SW480 (cell line): ENCODE data around the gene WDR70.
"Not testable (repeated sequence)": the region's sequence is repeated elsewhere in the genome, so short reads cannot be mapped to it uniquely, and the experiment has no call there.

Experiments used
- DNase-seq: peaks from one replicate; pipeline ENCODE4 v3.0.0-alpha.2; 2016; ENCODE audit warnings: low spot score

Gene WDR70

DNA sequence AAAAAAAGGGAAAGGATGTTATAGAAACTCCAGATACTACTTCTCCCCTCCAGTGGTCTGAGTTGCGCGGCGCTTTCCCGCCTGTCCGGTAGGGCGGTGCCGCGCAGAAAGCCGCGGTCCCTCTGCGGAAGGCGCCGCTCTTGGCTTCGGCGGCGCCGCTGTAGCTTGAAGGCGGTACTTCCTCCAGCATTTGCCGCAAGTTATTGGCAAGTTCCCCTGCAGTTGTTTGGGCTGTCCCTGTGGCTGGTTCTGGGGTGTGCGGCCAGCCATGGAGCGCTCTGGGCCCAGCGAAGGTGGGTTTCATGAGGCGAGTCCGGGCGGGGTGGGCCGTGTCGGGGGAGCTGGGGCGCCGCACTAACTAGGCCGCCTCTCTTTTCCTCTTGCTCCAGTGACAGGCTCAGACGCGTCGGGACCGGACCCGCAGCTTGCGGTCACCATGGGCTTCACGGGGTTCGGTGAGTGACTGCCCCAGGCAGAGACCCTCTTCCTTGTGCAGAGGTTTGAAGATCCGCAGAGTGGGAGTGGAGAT, at the start of gene WDR70:
WDR70 (plus strand) TSS at position 219 of the 529 bp plus-strand sequence; CDS start at position 269, 50 bp downstream.
- peak; percentile 88 for DNase-seq

- DNase-seq: not testable (repeated sequence)
Measured at GRCh38 chr5:37334754-37335153, 44.4 kb upstream of the WDR70 start.

- DNase-seq: not testable (repeated sequence)
Measured at GRCh38 chr5:37342741-37343140, 36.4 kb upstream of the WDR70 start.

DNA sequence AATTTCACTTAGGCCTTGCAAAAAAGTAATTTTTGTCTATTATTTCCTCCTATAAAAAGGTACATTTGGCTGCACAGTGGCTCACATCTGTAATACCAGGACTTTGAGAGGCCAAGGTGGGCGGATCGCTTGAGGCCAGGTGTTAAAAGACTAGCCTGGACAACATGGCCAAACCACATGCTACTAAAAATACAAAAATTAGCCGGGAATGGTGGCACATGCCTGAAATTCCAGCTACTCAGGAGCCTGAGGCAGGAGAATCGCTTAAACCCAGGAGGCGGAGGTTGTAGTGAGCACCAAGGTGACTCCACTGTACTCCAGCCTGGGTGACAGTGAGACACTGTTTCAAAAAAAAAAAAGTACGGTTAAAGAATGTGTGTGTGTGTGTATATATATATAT, 24.0 kb upstream of the WDR70 start:
- DNase-seq: no peak

DNA sequence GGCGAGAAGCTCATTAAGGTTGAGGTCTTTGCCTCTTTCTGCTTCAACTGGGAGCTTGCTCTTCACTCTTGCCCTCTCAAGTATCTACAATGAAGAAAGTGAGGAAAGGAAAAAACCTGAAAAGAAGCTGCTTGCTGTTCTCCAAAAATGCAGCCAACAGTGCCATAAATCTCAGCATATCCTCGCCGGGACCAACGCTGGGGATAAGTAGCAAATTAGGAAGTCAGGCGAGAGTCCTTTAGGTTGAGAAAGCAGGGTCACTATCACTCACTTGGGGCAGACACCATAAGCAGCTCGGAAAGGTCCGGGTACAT, 8.6 kb upstream of the WDR70 start:
- DNase-seq: no peak

DNA sequence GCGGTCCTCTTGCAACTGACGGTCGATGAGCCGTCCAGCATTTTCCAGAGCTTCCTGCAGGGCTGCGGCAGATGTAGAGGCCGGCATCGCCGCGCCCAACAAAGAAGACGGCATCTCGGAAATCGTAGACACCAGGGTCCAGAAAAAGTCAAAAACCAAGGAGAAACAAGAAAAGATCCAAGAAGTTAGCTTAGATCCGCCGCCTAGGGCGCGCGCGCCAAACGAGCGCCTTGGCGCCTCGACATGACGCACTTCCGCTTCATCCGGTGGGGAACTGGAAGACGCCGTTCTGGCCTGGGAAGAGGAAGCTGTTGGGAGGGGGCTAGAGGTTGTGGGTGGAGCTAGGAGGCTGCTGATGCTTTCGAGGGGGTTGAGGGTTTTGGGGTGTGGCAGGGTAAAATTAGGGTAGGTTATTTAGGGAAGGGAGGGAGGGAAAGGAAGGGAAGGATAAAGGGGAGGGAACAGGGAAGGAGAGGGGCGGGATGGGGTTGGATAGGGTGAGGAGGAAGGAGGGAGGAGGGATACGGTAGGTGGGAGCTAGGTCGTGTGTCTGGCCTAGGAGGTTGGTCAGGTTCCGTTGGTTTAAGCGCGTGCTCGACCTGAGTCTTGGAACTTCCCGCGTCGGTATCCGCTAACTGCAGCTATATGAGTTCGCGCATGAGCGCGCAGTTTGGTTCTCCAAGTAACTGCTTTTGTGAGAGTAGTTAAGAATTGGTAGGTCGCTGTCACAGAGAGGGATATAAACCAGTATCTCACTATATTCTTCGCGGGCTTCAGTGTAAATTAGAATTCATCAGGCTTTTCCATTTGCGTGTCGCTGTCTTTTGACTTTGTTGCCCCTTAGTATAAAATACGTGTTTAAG, 8.0 kb upstream of the WDR70 start, which contains the start of gene NUP155:
NUP155 (minus strand) TSS at position 243 of the 863 bp plus-strand sequence; CDS start at position 114, 129 bp downstream.
- peak; percentile 94 for DNase-seq

DNA sequence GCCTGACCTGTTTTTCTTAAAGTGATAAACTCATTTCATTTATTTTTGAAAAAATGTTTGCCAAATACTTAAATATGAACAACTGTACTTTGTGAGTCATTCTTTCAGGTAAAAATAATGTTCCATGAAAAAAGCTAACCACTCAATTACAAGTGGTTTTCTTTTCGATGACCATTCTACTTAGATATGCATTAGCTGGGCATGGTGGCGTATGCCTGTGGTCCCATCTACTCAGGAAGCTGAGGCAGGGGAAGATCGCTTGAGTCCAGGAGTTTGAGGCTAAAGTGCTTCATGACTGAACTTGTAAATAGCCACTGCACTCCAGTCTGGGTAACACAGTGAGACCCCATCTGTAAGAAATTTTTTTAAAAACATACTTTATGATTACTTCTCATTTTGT, 4.0 kb upstream of the WDR70 start:
- no peak for DNase-seq

GRCh38 chr5:37378066-37378465, 1.1 kb upstream of the WDR70 start:
- not testable (repeated sequence) for DNase-seq

DNA sequence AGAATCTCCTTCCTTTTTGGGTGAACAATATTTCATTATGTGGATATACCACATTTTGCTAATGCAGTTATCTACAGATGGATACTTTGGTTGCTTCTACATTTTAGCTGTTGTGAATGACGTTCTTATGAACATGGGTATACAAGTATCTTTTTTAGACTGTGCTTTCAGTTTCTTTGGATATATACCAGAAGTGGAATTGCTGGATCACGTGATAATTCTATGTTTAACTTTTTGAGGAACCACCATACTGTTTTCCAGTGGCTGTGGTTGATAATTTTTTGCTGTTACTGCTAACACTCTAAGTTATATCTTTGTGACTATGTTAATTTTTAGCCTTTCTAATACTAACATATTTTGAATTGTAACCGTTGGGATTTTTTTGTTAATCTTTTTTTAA, 12.5 kb downstream of the WDR70 start:
- no peak for DNase-seq

DNA sequence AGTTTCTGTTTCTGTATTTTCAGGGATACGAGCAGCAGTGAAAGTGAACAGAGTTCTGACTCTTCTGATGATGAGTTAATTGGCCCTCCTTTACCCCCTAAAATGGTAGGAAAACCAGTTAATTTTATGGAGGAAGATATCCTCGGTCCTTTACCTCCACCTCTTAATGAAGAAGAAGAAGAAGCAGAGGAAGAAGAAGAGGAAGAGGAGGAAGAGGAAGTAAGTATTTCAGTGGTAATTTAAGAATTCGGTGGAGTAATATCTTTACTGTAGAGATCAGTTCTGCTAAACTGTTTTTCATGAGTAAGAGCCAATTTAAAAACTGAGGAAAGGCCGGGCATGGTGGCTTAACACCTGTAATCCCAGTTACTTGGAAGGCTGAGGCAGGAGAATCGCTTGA, 17.2 kb downstream of the WDR70 start:
- DNase-seq: no peak

GRCh38 chr5:37400501-37400900, 21.4 kb downstream of the WDR70 start:
- no peak for DNase-seq

DNA sequence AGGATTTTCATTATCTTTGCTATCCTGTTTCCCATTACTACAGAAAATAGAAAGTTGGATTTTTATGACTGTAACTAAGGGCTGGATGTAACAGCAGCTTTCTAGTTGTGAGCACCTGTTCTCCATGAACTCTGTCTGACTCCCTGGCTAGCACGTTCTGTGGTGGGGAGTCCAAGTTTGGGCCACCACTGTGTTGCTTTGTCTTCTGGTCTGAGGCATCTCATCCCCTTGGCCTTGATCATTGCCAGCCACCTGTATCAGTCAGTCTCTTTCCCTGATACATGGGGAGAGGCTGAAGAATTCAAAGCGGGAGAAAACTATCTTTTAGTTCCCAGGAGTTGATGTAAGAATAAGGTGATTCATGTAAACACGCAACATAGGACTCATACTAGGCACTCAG, 33.4 kb downstream of the WDR70 start:
- DNase-seq: no peak

DNA sequence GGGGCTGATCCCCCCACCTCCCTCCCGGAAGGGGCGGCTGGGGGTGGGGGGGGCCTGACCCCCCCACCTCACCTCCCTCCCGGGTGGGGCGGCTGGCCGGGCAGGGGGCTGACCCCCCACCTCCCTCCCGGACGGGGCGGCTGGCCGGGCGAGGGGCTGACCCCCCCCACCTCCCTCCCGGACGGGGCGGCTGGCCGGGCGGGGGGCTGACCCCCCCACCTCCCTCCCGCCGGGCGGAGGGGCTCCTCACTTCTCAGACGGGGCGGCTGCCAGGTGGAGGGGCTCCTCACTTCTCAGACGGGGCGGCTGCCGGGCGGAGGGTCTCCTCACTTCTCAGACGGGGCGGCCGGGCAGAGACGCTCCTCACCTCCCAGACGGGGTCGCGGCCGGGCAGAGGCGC, 36.3 kb downstream of the WDR70 start:
- not testable (repeated sequence) for DNase-seq

DNA sequence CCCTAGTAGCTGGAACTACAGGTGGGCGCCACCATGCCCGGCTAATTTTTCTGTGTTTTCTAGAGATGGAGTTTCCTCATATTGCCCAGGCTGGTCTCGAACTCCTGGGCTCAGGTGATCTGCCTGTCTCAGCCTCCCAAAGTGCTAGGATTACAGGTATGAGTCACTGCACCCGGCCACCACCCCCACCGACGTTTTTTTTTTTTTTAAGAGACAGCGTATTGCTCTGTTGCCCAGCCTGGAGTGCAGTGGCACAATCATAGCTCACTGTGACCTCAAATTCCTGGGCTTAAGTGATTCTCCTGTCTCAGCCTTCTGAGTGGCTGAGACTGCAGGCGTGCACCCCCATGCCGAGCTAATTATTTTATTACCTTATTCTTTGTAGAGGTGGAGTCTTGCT, 38.2 kb downstream of the WDR70 start:
- no peak for DNase-seq

GRCh38 chr5:37424441-37424840, 45.3 kb downstream of the WDR70 start:
- no peak for DNase-seq

- DNase-seq: no peak
Measured at GRCh38 chr5:37428044-37428443, 48.9 kb downstream of the WDR70 start.

DNA sequence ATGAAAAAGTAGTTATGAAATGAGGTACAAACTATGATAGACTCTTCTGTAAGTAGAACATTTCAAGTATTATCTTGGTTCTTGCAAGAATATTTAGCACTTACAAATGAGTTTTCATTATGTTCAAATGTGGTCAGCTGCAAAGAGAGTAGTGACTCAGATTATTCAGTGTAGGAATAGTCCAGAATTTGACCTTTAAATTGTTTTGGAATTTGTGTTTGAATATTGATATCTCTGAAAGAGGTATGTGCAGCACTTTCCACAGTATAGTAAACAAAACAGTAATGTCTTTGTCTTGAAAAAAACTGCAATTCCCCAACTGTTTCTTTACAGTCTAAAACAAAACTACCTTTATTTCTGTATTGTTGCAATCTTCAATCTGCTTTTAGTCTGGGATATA, 56.1 kb downstream of the WDR70 start:
- no peak for DNase-seq

DNA sequence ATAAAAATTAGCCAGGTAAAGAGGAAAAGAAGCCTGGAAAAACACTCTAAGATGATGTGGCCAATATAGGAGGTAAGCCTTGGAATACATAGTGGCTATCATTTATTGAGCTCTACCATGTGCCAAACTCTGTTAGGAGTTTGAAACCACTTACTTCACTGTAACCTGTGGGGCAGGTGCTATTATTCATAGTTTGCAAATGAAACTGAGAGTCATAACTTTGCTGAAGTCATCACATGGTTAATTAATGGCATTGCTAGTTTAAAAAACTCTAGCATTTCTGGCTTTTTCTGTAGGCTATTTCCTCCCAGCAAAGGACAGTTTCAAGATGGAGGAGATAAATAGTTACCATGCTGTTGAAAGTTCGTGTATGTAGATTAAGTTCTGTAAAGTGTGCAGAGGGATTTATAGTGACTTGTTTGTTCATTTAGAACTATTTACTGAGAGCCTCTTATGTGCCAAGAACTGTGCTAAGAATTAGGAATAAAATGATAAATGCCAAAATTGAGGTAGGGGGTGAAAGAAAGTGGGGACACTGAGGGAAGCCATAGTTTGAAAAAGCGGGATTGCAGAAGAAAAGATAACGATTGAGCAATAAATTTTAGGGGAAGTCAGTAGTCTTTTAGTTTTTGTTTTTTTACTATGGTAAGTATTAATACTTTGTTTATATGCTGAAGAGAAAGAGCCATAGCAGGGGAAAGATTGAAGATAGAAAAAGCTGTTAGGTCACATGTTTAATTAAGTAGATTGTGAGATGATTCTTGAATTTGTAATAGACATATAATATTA, 57.2 kb downstream of the WDR70 start:
- DNase-seq: no peak

GRCh38 chr5:37437711-37438110, 58.6 kb downstream of the WDR70 start:
- no peak for DNase-seq

GRCh38 chr5:37445783-37446182, 66.7 kb downstream of the WDR70 start:
- DNase-seq: not testable (repeated sequence)

- DNase-seq: no peak
Measured at GRCh38 chr5:37448941-37449340, 69.8 kb downstream of the WDR70 start.

- not testable (repeated sequence) for DNase-seq
Measured at GRCh38 chr5:37451991-37452390, 72.9 kb downstream of the WDR70 start.

DNA sequence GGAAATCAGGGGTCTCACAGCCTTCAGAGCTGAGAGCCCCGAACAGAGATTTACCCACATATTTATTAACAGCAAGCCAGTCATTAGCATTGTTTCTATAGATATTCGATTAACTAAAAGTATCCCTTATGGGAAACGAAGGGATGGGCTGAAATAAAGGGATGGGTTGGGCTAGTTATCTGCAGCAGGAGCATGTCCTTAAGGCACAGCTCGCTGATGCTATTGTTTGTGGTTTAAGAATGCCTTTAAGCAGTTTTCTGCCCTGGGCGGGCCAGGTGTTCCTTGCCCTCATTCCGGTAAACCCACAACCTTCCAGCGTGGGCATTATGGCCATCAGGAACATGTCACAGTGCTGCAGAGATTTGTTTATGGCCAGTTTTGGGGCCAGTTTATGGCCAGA, 74.1 kb downstream of the WDR70 start:
- DNase-seq: not testable (repeated sequence)
